ENCODE results near the gene LRRC3.

Gene LRRC3

DNA sequence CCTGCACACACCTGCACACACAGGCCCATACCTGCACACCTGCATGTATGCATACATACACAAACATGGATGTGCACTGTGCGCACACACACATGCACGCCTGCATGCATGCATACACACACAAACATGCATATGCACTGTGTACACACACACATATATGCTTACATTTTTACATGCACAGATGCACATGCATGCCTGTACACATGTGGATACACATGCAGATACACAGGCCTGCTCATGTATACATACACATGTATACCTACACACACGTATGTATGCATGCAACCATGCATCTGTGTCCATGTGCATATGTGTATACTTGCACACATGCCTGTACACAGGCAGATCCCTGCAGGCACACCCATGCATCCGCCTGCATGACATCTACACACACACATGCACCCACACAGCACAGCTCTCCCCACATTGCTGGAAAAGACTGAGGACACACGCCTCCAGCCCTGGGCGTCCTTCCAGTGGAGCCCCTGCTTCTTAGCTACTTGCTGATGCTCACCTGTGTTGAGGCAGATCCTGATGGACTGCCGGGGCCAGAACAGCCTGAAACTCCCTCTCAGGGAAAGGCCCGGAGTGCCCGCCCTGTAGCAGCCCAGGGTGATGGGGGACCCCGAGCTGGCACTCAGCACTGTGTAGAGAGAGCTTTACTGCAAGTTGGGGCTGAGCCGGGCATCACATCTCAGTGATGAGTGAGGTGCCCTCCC, 56.1 kb downstream of the LRRC3 start:
- Histone ChIP-seq H3F3A (ENCODE audit: low read depth) (no peaks in the 10 kb centered on the region), H3K36me3 (ENCODE audit: insufficient read depth, low read length) (no peaks in the 10 kb centered on the region), H3K4me3 (ENCODE audit: low read length, poor library complexity, severe bottlenecking) (no peak overlapping the region), H3K9ac (ENCODE audit: low read depth, low read length, poor library complexity, severe bottlenecking) (no peak overlapping the region), H3K9me2 (replicated peaks; ENCODE audit: low read depth, low read length) (no peaks in the 10 kb centered on the region), H3K9me3 (ENCODE audit: insufficient read depth, low read depth, low read length) (no peaks in the 10 kb centered on the region), H2AFZ (ENCODE audit: low read length) (no peak overlapping the region), H3K4me1 (ENCODE audit: insufficient read depth, low read length, poor library complexity, severe bottlenecking) (no peaks in the 10 kb centered on the region), H3K4me2 (ENCODE audit: low read depth, low read length, poor library complexity, severe bottlenecking) (no peak overlapping the region), H3K27me3 (ENCODE audit: insufficient read depth, low read length, poor library complexity, severe bottlenecking) (no peaks in the 10 kb centered on the region), H3K79me2 (ENCODE audit: insufficient read depth, low read length) (no peaks in the 10 kb centered on the region), H4K20me1 (ENCODE audit: insufficient read depth, low read length, poor library complexity, severe bottlenecking) (no peaks in the 10 kb centered on the region)
- no peak for TF ChIP-seq EZH2phosphoT487 (IDR thresholded peaks at IDR 0.05; ENCODE audit: borderline replicate concordance)
- TF ChIP-seq, protein P1, sequence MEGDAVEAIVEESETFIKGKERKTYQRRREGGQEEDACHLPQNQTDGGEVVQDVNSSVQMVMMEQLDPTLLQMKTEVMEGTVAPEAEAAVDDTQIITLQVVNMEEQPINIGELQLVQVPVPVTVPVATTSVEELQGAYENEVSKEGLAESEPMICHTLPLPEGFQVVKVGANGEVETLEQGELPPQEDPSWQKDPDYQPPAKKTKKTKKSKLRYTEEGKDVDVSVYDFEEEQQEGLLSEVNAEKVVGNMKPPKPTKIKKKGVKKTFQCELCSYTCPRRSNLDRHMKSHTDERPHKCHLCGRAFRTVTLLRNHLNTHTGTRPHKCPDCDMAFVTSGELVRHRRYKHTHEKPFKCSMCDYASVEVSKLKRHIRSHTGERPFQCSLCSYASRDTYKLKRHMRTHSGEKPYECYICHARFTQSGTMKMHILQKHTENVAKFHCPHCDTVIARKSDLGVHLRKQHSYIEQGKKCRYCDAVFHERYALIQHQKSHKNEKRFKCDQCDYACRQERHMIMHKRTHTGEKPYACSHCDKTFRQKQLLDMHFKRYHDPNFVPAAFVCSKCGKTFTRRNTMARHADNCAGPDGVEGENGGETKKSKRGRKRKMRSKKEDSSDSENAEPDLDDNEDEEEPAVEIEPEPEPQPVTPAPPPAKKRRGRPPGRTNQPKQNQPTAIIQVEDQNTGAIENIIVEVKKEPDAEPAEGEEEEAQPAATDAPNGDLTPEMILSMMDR (conservative IDR thresholded peaks at IDR 0.05; ENCODE audit: low read length): no peak
